ENCODE results near the gene KLF1.
"Not testable (repeated sequence)": the region's sequence is repeated elsewhere in the genome, so short reads cannot be mapped to it uniquely, and the experiment has no call there.

The KLF1 gene

GRCh38 chr19:12867120-12868099, 19.6 kb downstream of the KLF1 start:
- no peak for DNase-seq (ENCODE audit: low spot score)

GRCh38 chr19:12866416-12867119, 20.4 kb downstream of the KLF1 start:
- DNase-seq (ENCODE audit: low spot score) = no peak

- DNase-seq (ENCODE audit: low spot score) = no peak
Measured at GRCh38 chr19:12865746-12866415, 21.1 kb downstream of the KLF1 start.

GRCh38 chr19:12864721-12865715, 22.0 kb downstream of the KLF1 start:
- no peak for DNase-seq (ENCODE audit: low spot score)

GRCh38 chr19:12864143-12864542, 22.9 kb downstream of the KLF1 start:
- no peak for DNase-seq (ENCODE audit: low spot score)

- no peak for DNase-seq (ENCODE audit: low spot score)
Measured at GRCh38 chr19:12859546-12859945, 27.5 kb downstream of the KLF1 start.

- no peak for DNase-seq (ENCODE audit: low spot score)
Measured at GRCh38 chr19:12858041-12858928, 28.7 kb downstream of the KLF1 start.

- no peak for DNase-seq (ENCODE audit: low spot score)
Measured at GRCh38 chr19:12856653-12857052, 30.3 kb downstream of the KLF1 start.

- DNase-seq (ENCODE audit: low spot score) = peak; percentile 77
Measured at GRCh38 chr19:12847159-12848139, 39.6 kb downstream of the KLF1 start.

GRCh38 chr19:12846613-12847012, 40.4 kb downstream of the KLF1 start:
- not testable (repeated sequence) for DNase-seq (ENCODE audit: low spot score)

- no peak for DNase-seq (ENCODE audit: low spot score)
Measured at GRCh38 chr19:12843999-12844732, 42.8 kb downstream of the KLF1 start.

- DNase-seq (ENCODE audit: low spot score) = no peak
Measured at GRCh38 chr19:12843328-12843727, 43.7 kb downstream of the KLF1 start.

- no peak for DNase-seq (ENCODE audit: low spot score)
Measured at GRCh38 chr19:12842511-12842910, 44.5 kb downstream of the KLF1 start.

- no peak for DNase-seq (ENCODE audit: low spot score)
Measured at GRCh38 chr19:12841094-12841493, 45.9 kb downstream of the KLF1 start.

- peak; percentile 76 for DNase-seq (ENCODE audit: low spot score)
Measured at GRCh38 chr19:12840091-12841079, 46.6 kb downstream of the KLF1 start.

- no peak for DNase-seq (ENCODE audit: low spot score)
Measured at GRCh38 chr19:12838886-12839756, 47.9 kb downstream of the KLF1 start.

Data from SW480 (cell line).